MM.1S (cell line): Measurements from ENCODE around the gene LPIN1.

Experiments
- EZH2 ChIP-seq: fragments of 300-600 bp; sonication (generic); optimal IDR thresholded peaks from 2 replicates; pipeline ENCODE3; 2017; ENCODE audit warnings: low read depth, mild to moderate bottlenecking, antibody characterized with exemption, low read length, mixed read lengths
- EZH2phosphoT487 ChIP-seq: fragments of 300-600 bp; sonication (generic); IDR thresholded peaks from 2 replicates; pipeline ENCODE4 v1.6.1; 2018; ENCODE audit warnings: antibody characterized with exemption, low read length
- TF ChIP-seq, protein P1 (sequence below): fragments of 300-600 bp; sonication (generic); IDR thresholded peaks from 2 replicates; pipeline ENCODE4 v1.5.1; 2016; ENCODE audit warnings: antibody characterized with exemption, low read length, mixed read lengths

DNA sequence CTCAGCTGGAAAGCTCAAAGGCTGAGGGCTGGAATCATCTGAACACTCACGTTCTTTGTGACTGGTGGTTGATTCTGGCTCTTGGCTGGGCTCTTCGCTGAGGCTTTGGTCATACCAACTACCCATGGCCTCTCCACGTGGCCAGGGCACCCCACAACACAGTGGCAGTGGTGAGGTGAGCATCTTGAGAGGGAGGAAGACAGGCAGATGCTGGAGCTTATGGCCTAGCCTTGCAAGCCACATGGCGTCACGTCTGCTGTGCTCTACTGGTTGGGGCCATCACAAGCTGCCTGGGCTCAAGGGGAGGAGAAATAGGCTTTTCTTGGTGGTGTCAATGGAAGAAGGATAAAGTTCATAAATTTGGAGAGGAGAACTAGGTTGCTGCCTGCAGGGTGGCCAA is 19.6 kb downstream of the LPIN1 start:
- TF ChIP-seq, protein P1, sequence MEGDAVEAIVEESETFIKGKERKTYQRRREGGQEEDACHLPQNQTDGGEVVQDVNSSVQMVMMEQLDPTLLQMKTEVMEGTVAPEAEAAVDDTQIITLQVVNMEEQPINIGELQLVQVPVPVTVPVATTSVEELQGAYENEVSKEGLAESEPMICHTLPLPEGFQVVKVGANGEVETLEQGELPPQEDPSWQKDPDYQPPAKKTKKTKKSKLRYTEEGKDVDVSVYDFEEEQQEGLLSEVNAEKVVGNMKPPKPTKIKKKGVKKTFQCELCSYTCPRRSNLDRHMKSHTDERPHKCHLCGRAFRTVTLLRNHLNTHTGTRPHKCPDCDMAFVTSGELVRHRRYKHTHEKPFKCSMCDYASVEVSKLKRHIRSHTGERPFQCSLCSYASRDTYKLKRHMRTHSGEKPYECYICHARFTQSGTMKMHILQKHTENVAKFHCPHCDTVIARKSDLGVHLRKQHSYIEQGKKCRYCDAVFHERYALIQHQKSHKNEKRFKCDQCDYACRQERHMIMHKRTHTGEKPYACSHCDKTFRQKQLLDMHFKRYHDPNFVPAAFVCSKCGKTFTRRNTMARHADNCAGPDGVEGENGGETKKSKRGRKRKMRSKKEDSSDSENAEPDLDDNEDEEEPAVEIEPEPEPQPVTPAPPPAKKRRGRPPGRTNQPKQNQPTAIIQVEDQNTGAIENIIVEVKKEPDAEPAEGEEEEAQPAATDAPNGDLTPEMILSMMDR: no peak
- TF ChIP-seq EZH2: no peak
- no peak for TF ChIP-seq EZH2phosphoT487
